Measurements from ENCODE around the gene AP3B1.

DNA sequence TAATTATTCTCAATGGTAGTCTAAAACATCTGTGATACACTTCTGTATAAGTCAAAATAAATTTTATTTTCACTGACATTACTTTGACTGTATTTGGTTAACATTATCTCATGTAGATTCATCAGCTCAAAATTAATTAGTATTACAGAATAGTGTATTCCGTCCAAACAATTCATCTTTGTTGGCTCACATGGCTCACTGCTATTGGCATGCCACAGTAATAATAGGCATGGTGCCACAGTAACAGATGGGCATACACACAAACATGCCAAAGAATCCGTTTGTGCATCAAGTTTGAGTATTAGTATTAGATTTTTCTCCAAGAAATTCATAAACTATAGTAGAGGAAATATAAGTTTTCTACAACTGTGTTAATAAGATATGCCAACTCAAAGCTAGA, 14.2 kb downstream of the AP3B1 start:
- TF ChIP-seq NRF1 (IDR thresholded peaks at IDR 0.05; ENCODE audit: low read depth, low read length) (no peak), GABPA (IDR thresholded peaks at IDR 0.05; ENCODE audit: low read depth) (no peak), FOXJ3 (CRISPR knock-in tag; IDR thresholded peaks at IDR 0.05) (no peak)
